OCI-LY1 (cell line): ENCODE results near the gene C15orf61.

Source experiments
- H2AFZ ChIP-seq: fragments of 200-600 bp; sonication (generic), shearing (Covaris generic); 2 replicates; pipeline ENCODE4 v1.6.0; 2014; ENCODE audit warnings: antibody characterized with exemption, mild to moderate bottlenecking, low read length
- H3F3A ChIP-seq: fragments of 200-600 bp; sonication (generic), shearing (Covaris generic); 2 replicates; pipeline ENCODE4 v1.6.0; 2014; ENCODE audit warnings: mild to moderate bottlenecking, antibody characterized with exemption, low read length, moderate library complexity; ENCODE audit not compliant: insufficient read depth
- H3K27ac ChIP-seq: fragments of 200-600 bp; sonication (generic); 2 replicates; pipeline ENCODE4 v1.5.1; 2014; ENCODE audit warnings: low read length, mixed run types, mild to moderate bottlenecking, low read depth; ENCODE audit not compliant: poor library complexity, severe bottlenecking
- H3K27me3 ChIP-seq: fragments of 200-600 bp; sonication (generic); 2 replicates; pipeline ENCODE4 v1.6.0; 2014; ENCODE audit warnings: antibody characterized with exemption, mild to moderate bottlenecking, low read length, moderate library complexity; ENCODE audit not compliant: insufficient read depth
- H3K36me3 ChIP-seq: fragments of 200-600 bp; sonication (generic); 2 replicates; pipeline ENCODE4 v1.6.1; 2014; ENCODE audit warnings: mild to moderate bottlenecking, antibody characterized with exemption, low read length, moderate library complexity, mixed read lengths; ENCODE audit not compliant: insufficient read depth
- H3K4me1 ChIP-seq: fragments of 200-600 bp; sonication (generic); 2 replicates; pipeline ENCODE4 v1.5.1; 2014; ENCODE audit warnings: mild to moderate bottlenecking, low read length, moderate library complexity; ENCODE audit not compliant: insufficient read depth, severe bottlenecking
- H3K4me2 ChIP-seq: fragments of 200-600 bp; sonication (generic), shearing (Covaris generic); 2 replicates; pipeline ENCODE4 v1.6.1; 2014; ENCODE audit warnings: low read length
- H3K4me3 ChIP-seq: fragments of 200-600 bp; sonication (generic); 2 replicates; pipeline ENCODE4 v1.5.1; 2014; ENCODE audit warnings: low read length, low read depth, mild to moderate bottlenecking, mixed read lengths; ENCODE audit not compliant: poor library complexity, severe bottlenecking
- H3K79me2 ChIP-seq: fragments of 200-600 bp; shearing (Covaris generic); 2 replicates; pipeline ENCODE4 v1.6.1; 2016; ENCODE audit warnings: mixed run types, low read length, mixed read lengths; ENCODE audit not compliant: insufficient read depth
- H3K9ac ChIP-seq: fragments of 200-600 bp; sonication (generic), shearing (Covaris generic); 2 replicates; pipeline ENCODE4 v1.6.1; 2014; ENCODE audit warnings: mild to moderate bottlenecking, low read length, mixed read lengths
- H3K9me2 ChIP-seq: fragments of 200-600 bp; sonication (generic), shearing (Covaris generic); 2 replicates; pipeline ENCODE4 v1.6.1; 2014; ENCODE audit warnings: low read depth, mild to moderate bottlenecking, low read length, mixed read lengths
- H3K9me3 ChIP-seq: fragments of 200-600 bp; shearing (Covaris generic); 2 replicates; pipeline ENCODE4 v1.6.1; 2014; ENCODE audit warnings: low read length, mixed read lengths
- H4K20me1 ChIP-seq: fragments of 200-600 bp; sonication (generic), shearing (Covaris generic); 2 replicates; pipeline ENCODE4 v1.6.0; 2016; ENCODE audit warnings: mild to moderate bottlenecking, low read length; ENCODE audit not compliant: insufficient read depth
- EZH2 ChIP-seq: fragments of 200-600 bp; sonication (generic), shearing (Covaris generic); IDR thresholded peaks from 2 replicates; pipeline ENCODE4 v1.8.0; 2017; ENCODE audit warnings: borderline replicate concordance, mixed run types, mild to moderate bottlenecking, antibody characterized with exemption, low read length, moderate library complexity, mixed read lengths
- TF ChIP-seq, protein P1 (sequence below): fragments of 200-600 bp; sonication (generic), shearing (Covaris generic); IDR thresholded peaks from 2 replicates; pipeline ENCODE4 v1.5.1; 2017; ENCODE audit warnings: mild to moderate bottlenecking, antibody characterized with exemption, low read length, moderate library complexity, mixed read lengths

Gene C15orf61

DNA sequence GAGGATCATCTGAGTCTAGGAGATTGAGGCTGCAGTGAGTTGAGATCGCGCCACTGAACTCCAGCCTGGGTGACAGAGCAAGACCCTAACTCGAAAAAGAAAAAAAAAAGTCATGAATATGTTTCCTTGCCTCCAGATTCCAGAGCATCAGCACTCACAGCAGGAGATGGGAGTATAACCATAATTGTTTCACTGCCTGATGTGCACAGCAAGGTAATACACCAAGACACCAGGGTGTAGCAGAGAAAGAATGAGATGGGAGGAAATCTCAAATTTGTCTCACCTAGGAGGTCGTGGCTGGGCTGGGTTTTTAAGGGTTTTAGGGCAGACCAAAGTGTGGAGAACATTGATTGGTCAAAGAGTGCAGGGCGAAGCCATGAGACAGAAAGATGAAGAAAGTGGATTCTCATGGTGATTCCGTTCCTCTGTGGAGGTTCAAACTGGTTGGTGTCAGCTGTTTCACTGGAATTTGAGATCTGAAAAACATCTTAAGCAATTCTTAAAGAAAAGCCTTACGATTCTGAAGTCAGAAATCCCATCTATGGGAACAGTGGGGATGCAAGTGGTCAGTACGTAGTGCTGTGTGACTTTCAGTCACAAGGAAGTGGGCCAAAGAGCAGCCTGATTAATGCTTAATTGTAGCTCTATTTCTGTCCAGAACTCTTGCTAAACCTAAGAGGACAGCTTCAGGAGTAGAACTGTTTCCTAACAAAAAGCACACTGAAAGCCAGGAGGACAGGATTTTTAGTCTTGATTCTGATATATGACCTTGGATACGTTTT lies 7.8 kb upstream of the C15orf61 start:
- Histone ChIP-seq H2AFZ (no peak overlapping the region), H3K9me3 (no peaks in the 10 kb centered on the region), H3K79me2 (no peaks in the 10 kb centered on the region), H4K20me1 (no peaks in the 10 kb centered on the region), H3K27ac (no peak overlapping the region), H3K4me3 (no peak overlapping the region), H3K9me2 (no peaks in the 10 kb centered on the region), H3K27me3 (no peaks in the 10 kb centered on the region), H3K4me1 (no peaks in the 10 kb centered on the region), H3K4me2 (no peak overlapping the region), H3F3A (no peaks in the 10 kb centered on the region), H3K9ac (no peak overlapping the region), H3K36me3 (peaks cover 51% of the 10 kb centered on the region; the same call in 1 of the 2 replicates)
- TF ChIP-seq, protein P1, sequence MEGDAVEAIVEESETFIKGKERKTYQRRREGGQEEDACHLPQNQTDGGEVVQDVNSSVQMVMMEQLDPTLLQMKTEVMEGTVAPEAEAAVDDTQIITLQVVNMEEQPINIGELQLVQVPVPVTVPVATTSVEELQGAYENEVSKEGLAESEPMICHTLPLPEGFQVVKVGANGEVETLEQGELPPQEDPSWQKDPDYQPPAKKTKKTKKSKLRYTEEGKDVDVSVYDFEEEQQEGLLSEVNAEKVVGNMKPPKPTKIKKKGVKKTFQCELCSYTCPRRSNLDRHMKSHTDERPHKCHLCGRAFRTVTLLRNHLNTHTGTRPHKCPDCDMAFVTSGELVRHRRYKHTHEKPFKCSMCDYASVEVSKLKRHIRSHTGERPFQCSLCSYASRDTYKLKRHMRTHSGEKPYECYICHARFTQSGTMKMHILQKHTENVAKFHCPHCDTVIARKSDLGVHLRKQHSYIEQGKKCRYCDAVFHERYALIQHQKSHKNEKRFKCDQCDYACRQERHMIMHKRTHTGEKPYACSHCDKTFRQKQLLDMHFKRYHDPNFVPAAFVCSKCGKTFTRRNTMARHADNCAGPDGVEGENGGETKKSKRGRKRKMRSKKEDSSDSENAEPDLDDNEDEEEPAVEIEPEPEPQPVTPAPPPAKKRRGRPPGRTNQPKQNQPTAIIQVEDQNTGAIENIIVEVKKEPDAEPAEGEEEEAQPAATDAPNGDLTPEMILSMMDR: no peak
- no peak for TF ChIP-seq EZH2

DNA sequence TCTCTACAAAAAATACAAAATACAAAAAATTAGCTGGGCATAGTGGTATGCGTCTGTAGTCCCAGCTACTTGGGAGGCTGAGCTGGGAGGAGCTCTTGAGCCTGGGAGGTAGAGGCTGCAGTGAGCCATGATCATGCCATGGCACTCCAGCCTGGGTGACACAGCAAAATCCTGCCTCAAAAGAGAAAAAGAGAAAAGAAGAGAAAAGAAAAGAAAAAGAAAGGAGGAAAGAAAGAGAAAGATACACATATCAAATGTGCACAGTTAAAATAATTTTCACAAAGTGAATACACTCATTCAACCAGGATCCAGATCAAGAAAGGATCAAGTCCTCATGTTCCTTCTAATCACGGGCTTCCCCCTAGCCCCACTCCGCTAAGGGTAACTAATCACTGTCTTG lies 5.8 kb upstream of the C15orf61 start:
- Histone ChIP-seq H3K9ac (no peak overlapping the region), H3K4me2 (no peak overlapping the region), H3F3A (no peaks in the 10 kb centered on the region), H3K79me2 (no peaks in the 10 kb centered on the region), H3K4me3 (no peak overlapping the region), H3K4me1 (peaks cover 3% of the 10 kb centered on the region), H3K9me3 (no peaks in the 10 kb centered on the region), H3K27ac (no peak overlapping the region), H4K20me1 (no peaks in the 10 kb centered on the region), H2AFZ (no peak overlapping the region), H3K27me3 (no peaks in the 10 kb centered on the region), H3K36me3 (peaks cover 51% of the 10 kb centered on the region; the same call in 1 of the 2 replicates), H3K9me2 (no peaks in the 10 kb centered on the region)
- TF ChIP-seq, protein P1: no peak
- no peak for TF ChIP-seq EZH2

DNA sequence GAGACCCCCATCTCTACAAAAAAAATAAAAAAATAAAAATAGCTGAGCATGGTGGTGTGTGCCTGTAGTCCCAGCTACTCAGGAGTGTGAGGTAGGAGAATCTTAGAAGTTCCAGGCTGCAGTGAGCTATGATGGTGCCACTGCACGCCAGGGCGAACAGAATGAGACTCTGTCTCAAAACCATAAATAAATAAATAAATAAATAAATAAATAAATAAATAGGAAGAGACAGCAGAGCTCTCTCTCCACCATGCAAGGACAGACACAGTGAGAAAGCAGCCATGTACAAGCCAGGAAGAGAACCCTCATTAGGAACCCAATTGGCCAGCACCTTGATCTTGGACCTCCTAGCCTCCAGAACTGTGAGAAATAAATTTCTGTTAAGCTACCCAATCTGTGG lies 5.4 kb upstream of the C15orf61 start:
- no peak overlapping the region for H3K27ac ChIP-seq
- no peaks in the 10 kb centered on the region for H3F3A ChIP-seq
- H3K9ac ChIP-seq: no peak overlapping the region
- H3K79me2 ChIP-seq: no peaks in the 10 kb centered on the region
- H3K4me3 ChIP-seq: no peak overlapping the region
- H3K36me3 ChIP-seq: peaks cover 47% of the 10 kb centered on the region; the same call in 1 of the 2 replicates
- no peak overlapping the region for H3K4me2 ChIP-seq
- no peak overlapping the region for H2AFZ ChIP-seq
- H3K9me3 ChIP-seq: no peaks in the 10 kb centered on the region
- no peaks in the 10 kb centered on the region for H4K20me1 ChIP-seq
- TF ChIP-seq, protein P1: no peak
- TF ChIP-seq EZH2: no peak
- H3K9me2 ChIP-seq: no peaks in the 10 kb centered on the region
- peaks cover 8% of the 10 kb centered on the region for H3K4me1 ChIP-seq
- no peaks in the 10 kb centered on the region for H3K27me3 ChIP-seq
